HG03575 (cell line): ENCODE measurements around the gene DSC3.

Experiments used
- ATAC-seq: cut with Tn5 transposase; IDR thresholded peaks from one replicate; pipeline ENCODE4 v1.9.1; 2021; ENCODE audit not compliant: unreplicated experiment, insufficient number of reproducible peaks, low FRiP score; ENCODE audit errors: extremely low read depth

Gene DSC3

DNA sequence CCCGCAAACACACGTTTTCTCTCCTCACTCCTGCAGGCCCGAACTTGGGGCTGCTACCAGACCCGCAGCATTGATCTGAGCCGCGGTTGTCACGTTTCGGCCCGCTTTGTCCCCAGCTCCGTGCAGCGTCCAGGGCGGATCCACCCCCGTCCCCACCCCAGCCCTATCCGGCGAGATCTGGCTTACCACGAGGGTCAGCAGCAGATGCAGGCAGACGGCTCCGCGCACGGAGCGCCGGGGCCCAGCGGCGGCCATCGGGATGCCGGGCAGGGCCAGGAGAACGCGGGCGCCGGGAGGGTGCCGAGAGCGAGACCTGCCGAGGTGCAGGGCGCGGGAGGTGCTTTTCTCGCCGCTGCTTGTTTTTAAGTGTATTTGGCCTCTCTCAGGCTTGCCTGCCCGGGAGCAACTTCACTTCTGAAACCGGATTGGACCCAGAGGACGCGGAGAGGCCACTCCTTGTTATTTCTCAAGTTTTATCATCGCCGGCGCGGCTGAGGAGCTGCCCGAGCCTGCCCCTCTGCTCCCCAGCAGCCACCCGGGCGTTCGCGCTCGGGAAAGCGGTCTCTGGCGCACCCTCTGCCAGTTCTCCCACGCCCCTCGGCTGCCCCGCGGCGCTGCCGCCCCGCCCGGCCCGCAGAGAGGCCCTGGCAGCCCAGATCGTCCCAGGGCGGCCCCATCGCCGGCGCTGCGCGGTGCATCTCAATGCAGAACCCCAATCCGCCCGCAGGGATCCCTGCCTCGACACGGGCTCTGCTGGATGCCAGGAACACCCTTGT lies at the start of gene DSC3:
TSS of gene DSC3 (minus strand) at position 337 of the 776 bp plus-strand sequence. CDS start at position 255, 82 bp downstream.
- ATAC-seq = no peak

DNA sequence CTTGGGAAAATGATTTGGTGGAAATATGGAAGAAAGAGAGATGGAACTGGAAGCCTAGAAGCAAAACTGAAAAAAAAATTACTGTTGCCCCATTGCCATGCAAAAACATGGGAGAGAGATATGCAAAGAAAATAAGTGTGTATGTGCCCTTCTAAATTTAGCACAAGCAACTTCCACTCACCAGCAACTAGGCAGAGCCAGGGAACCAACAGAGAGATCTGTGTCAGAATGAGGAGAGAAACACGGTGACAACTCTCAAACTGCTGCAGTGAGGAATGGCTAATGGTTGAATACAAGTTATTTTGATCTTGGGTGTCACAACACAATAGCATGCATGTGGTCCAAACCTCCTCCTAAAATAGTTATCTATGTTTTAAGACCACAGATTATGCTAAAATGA lies 48.8 kb upstream of the DSC3 start:
- ATAC-seq = no peak

DNA sequence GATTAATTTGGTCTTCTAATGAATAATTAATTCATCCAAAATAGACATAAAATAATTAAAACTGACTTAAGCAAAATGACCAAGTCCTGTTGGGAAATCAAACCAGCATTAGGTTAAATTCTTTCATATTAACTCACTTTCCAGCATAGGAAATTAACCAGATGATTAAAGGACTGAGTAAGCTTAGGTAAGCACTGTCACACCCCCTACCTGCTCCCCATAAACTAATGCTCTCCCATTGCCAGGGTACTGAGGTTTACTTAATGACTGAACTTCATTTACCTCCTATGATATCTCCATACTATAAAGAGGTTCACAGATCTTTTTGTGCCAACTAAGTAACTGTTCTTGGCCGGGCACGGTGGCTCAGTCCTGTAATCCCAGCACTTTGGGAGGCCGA lies 46.0 kb upstream of the DSC3 start:
- no peak for ATAC-seq

DNA sequence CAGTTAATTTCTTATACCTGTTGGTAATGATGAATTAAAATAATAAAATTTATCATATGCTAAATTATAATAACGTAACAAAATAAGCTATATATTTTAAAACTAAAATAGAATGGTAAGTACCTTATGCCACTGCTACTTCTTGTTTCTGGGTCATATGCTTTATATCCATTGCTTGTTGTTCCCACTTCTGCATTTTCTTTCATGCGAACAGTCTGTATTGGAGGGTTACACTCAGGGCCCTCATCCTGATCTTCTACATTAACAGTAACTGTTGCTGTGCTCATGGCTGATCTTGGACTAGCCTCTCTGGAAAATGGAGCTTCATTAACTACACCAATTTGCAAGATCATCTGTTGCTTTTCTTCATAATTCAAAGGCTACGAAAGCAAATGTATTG lies 37.4 kb upstream of the DSC3 start:
- ATAC-seq = no peak

DNA sequence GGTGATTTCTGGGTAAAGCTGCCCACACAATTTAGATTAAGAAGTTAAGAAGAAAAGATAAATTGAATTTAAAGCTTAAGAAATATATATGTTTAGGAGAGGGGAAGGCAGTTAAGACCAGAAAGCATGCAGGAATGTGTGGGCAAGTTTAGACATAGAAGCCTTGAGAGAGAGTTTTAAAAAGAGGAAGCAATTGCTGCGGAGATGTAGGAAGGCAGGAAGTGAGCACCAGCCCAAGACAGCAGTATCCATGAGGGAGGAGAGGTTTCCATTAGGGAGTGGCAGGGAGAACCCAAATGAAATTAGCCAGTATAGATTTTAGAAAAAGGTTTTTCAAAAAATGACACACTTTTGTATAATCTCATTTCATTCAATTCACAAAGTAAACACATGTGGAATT lies 35.3 kb upstream of the DSC3 start:
- no peak for ATAC-seq

DNA sequence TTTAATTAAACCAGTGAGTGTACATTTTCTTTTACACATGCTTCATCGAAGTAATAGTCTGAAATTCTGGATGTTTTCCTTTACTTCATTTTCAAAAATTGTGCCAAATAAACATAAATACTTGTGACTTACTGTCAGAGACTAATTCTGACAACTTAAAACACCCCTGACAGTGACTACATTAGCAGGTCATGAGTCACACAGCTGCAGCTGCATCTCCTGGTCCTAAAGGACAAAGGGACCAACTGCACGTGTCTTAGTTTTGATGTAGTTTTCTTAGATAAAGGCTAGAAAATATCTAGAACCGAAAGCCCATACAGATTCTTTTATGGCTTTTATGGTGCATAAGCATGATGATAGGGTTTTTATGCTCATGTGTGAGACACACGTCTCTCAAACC lies 29.6 kb upstream of the DSC3 start:
- no peak for ATAC-seq

- ATAC-seq = no peak
These were observed 27.7 kb upstream of the DSC3 start for GRCh38 chr18:31070206-31070605.

- ATAC-seq = no peak
These were observed 23.7 kb upstream of the DSC3 start for GRCh38 chr18:31066266-31066665.

DNA sequence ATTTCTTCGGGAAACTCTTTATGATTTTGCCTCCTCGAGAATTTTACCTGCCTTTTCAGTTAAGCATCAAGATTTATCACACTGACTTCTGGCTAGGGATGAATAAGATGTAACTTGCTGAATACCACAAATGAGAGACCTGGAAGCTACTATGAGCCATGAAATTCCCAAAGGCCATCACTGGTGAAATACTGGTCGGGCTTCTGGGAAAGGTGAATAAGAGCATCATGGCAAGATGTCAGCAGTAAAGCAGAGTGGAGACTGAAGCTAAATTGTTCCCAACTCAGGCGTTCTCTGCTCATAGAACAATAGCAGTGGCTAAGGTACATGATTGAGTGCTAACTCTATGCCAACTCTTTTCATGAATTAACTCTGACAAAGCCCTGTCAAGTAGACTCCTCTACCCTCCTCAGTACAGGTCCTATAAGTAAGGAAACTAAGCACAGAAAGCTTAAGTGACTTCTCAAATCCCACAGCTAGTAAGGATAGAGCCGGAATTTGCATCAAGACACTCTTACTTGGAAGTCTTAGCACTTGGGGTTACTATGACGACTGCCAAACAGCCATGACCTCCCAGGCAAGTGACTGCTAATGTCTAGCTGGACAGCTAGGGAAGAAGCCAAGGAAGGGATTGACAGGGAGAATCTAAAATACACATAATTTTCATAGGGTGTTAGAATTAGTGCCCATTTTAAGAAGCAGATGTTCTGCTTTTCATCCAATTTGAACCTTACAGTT lies 22.7 kb upstream of the DSC3 start:
- no peak for ATAC-seq

DNA sequence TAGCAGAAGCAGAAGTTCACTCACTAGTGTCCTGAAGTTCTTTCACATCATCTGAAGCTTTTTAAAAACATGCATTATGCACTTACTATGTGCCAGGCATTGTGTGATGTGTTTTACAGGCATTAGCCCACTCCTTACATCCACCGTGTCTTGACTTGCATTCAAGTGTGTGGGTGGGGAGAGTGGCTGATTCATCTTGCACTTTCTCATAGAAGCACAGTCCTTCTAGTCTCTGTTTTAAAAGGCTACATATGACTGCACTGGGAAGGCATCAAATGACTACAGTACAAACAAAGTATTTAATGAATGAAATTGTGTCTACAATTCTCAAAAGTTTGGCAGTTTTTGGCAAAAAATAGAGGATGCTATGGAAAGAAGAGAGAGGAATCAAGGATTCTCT lies 21.6 kb upstream of the DSC3 start:
- ATAC-seq = peak; percentile 55

DNA sequence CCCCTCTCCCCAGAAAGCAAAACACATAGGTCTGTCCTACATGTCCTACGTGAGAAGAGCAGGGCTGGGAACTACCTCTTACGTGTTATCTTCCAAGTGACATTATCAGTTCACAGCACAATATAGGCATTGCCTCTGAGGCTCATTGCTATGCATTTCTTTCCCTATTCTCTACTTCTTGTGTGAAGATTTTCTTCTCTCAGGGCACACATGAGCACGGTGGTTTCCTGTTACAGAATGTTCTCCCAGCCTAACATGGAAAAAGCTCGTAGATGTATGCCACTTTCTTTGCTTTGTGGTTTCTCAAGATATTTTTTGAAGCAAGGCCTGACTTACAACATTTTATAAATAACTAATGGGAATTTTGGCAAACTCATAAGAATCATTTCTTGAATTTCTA lies 19.4 kb upstream of the DSC3 start:
- ATAC-seq = no peak

- no peak for ATAC-seq
These were observed 16.4 kb upstream of the DSC3 start for GRCh38 chr18:31058897-31059296.

- ATAC-seq = no peak
These were observed 15.4 kb upstream of the DSC3 start for GRCh38 chr18:31057917-31058316.

- ATAC-seq = no peak
These were observed 14.5 kb upstream of the DSC3 start for GRCh38 chr18:31057051-31057450.

- ATAC-seq = no peak
These were observed 13.8 kb upstream of the DSC3 start for GRCh38 chr18:31056296-31056695.

GRCh38 chr18:31050635-31051034 lies 8.1 kb upstream of the DSC3 start:
- no peak for ATAC-seq

GRCh38 chr18:31049189-31049588 lies 6.6 kb upstream of the DSC3 start:
- ATAC-seq = no peak

- ATAC-seq = no peak
These were observed 5.7 kb upstream of the DSC3 start for GRCh38 chr18:31048216-31048615.

DNA sequence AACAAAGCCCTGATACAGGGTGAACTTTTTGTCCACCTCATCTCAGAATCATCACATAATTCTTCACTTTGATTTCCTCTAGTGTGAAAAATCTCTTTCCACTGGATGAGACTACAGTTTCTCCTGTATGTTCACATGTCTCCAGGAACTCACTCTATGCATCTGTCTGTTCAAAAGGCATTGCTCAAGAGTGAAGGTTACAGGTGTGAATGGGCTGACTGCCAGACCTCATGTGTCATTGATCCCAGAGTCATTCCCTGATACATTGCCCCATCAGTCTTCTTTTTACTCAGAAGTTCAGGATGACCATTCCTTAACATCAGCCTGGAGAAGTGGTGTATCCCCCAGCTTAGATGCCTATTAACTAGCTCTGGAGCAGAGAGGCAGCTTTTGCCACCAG lies 4.4 kb upstream of the DSC3 start:
- ATAC-seq = no peak

GRCh38 chr18:31045599-31045998 lies 3.1 kb upstream of the DSC3 start:
- ATAC-seq = no peak

DNA sequence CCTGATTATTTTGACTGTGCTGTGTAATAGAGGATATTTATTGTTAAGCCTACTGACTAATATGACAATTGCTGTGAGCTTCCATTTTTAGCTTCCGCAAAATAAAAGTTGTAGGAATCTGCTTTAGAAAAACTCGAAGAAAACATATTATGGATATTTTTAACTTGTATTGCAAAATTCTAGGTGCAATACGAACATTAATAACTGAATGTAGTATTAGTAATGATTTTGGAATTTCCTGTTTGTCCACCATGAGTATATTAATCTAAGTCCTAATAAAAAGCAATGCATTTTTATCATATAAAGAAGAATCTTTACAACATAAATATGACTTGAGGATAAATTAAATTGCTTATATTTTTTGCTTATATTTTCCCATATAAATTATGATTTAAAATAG lies 2.4 kb upstream of the DSC3 start:
- no peak for ATAC-seq
